ENCODE measurements around the gene NLRP5. TPM values are rescaled to one million over a fixed set of nuclear protein-coding genes. Genes with fewer than 3 reads are reported as not detected.

Gene NLRP5
- total and polyA plus RNA-seq, 2 donors (not counting 1 experiment from before 2014, with no cell fraction given): not detected

- Histone ChIP-seq H3K36me3 (ENCODE audit: control insufficient read depth, insufficient read depth, low read length) (peaks cover 4% of the 10 kb centered on the region), H3K27ac (ENCODE audit: insufficient read depth, low read length) (peak overlapping the region; percentile 28), H3K27me3 (ENCODE audit: control insufficient read depth, insufficient read depth, low read length) (no peaks in the 10 kb centered on the region), H3K4me1 (ENCODE audit: control insufficient read depth, extremely low read depth, insufficient read depth, low read length) (no peaks in the 10 kb centered on the region), H3K4me3 (replicated peaks in 1 of 4; ENCODE audit: control extremely low read depth in 1 of 4, insufficient read depth in 1 of 4, low read depth in 3 of 4, low read length in 4 of 4) (no peak overlapping the region), H2AFZ (ENCODE audit: low read length) (no peak overlapping the region), H3K9me3 (ENCODE audit: control insufficient read depth, insufficient read depth, low read depth, low read length) (no peaks in the 10 kb centered on the region), H3K79me2 (ENCODE audit: control insufficient read depth, insufficient read depth, low read length) (peaks cover 33% of the 10 kb centered on the region), H3K9ac (ENCODE audit: insufficient read depth, low read length) (no peak overlapping the region), H3K4me2 (ENCODE audit: extremely low read depth, insufficient read depth, low read length) (no peak overlapping the region), H4K20me1 (ENCODE audit: control insufficient read depth, extremely low read depth, insufficient read depth, low read length) (no peaks in the 10 kb centered on the region)
- peak; percentile 40 to 55 for DNase-seq (ENCODE audit: low read depth in 2 of 2)
- TF ChIP-seq CTCF (conservative IDR thresholded peaks at IDR 0.05 in 1 of 2, IDR thresholded peaks at IDR 0.05 in 1 of 2; ENCODE audit: low read depth in 1 of 2, low read length in 2 of 2): no peak
- no peak for TF ChIP-seq EZH2 (IDR thresholded peaks at IDR 0.05; ENCODE audit: low read length, missing control alignments)
Observed at GRCh38 chr19:56091066-56091490, 104.5 kb downstream of the NLRP5 start.

- Histone ChIP-seq H3K27me3 (ENCODE audit: control insufficient read depth, insufficient read depth, low read length) (no peaks in the 10 kb centered on the region), H3K27ac (ENCODE audit: insufficient read depth, low read length) (no peak overlapping the region), H3K36me3 (ENCODE audit: control insufficient read depth, insufficient read depth, low read length) (peaks cover 4% of the 10 kb centered on the region), H3K9me3 (ENCODE audit: control insufficient read depth, insufficient read depth, low read depth, low read length) (no peaks in the 10 kb centered on the region), H3K4me3 (replicated peaks in 1 of 4; ENCODE audit: control extremely low read depth in 1 of 4, insufficient read depth in 1 of 4, low read depth in 3 of 4, low read length in 4 of 4) (no peak overlapping the region), H3K4me1 (ENCODE audit: control insufficient read depth, extremely low read depth, insufficient read depth, low read length) (no peaks in the 10 kb centered on the region), H3K4me2 (ENCODE audit: extremely low read depth, insufficient read depth, low read length) (no peak overlapping the region), H2AFZ (ENCODE audit: low read length) (no peak overlapping the region), H3K9ac (ENCODE audit: insufficient read depth, low read length) (no peak overlapping the region), H3K79me2 (ENCODE audit: control insufficient read depth, insufficient read depth, low read length) (peaks cover 33% of the 10 kb centered on the region), H4K20me1 (ENCODE audit: control insufficient read depth, extremely low read depth, insufficient read depth, low read length) (no peaks in the 10 kb centered on the region)
- TF ChIP-seq CTCF (conservative IDR thresholded peaks at IDR 0.05 in 1 of 2, IDR thresholded peaks at IDR 0.05 in 1 of 2; ENCODE audit: low read depth in 1 of 2, low read length in 2 of 2): no peak
- no peak for TF ChIP-seq EZH2 (IDR thresholded peaks at IDR 0.05; ENCODE audit: low read length, missing control alignments)
- DNase-seq (ENCODE audit: low read depth in 2 of 2): no peak
Observed at GRCh38 chr19:56091751-56092546, 105.4 kb downstream of the NLRP5 start.

GRCh38 chr19:56092685-56093631, 106.4 kb downstream of the NLRP5 start:
- Histone ChIP-seq H4K20me1 (ENCODE audit: control insufficient read depth, extremely low read depth, insufficient read depth, low read length) (no peaks in the 10 kb centered on the region), H3K9ac (ENCODE audit: insufficient read depth, low read length) (no peak overlapping the region), H3K27me3 (ENCODE audit: control insufficient read depth, insufficient read depth, low read length) (no peaks in the 10 kb centered on the region), H3K4me1 (ENCODE audit: control insufficient read depth, extremely low read depth, insufficient read depth, low read length) (no peaks in the 10 kb centered on the region), H3K79me2 (ENCODE audit: control insufficient read depth, insufficient read depth, low read length) (peaks cover 33% of the 10 kb centered on the region), H3K9me3 (ENCODE audit: control insufficient read depth, insufficient read depth, low read depth, low read length) (no peaks in the 10 kb centered on the region), H3K27ac (ENCODE audit: insufficient read depth, low read length) (no peak overlapping the region), H3K4me2 (ENCODE audit: extremely low read depth, insufficient read depth, low read length) (no peak overlapping the region), H3K36me3 (ENCODE audit: control insufficient read depth, insufficient read depth, low read length) (peaks cover 4% of the 10 kb centered on the region), H3K4me3 (replicated peaks in 1 of 4; ENCODE audit: control extremely low read depth in 1 of 4, insufficient read depth in 1 of 4, low read depth in 3 of 4, low read length in 4 of 4) (no peak overlapping the region), H2AFZ (ENCODE audit: low read length) (no peak overlapping the region)
- TF ChIP-seq CTCF (conservative IDR thresholded peaks at IDR 0.05 in 1 of 2, IDR thresholded peaks at IDR 0.05 in 1 of 2; ENCODE audit: low read depth in 1 of 2, low read length in 2 of 2) (no peak), EZH2 (IDR thresholded peaks at IDR 0.05; ENCODE audit: low read length, missing control alignments) (no peak)
- DNase-seq (ENCODE audit: low read depth in 2 of 2): no peak

Data from fibroblast of lung (primary cell).